ENCODE results near the gene LIMD2. TPM values are rescaled to one million over a fixed set of nuclear protein-coding genes. Genes with fewer than 3 reads are reported as not detected.

Gene LIMD2
- polyA plus RNA-seq, 4 donors = 2.0 to 14.7 (median 12.5) TPM

DNA sequence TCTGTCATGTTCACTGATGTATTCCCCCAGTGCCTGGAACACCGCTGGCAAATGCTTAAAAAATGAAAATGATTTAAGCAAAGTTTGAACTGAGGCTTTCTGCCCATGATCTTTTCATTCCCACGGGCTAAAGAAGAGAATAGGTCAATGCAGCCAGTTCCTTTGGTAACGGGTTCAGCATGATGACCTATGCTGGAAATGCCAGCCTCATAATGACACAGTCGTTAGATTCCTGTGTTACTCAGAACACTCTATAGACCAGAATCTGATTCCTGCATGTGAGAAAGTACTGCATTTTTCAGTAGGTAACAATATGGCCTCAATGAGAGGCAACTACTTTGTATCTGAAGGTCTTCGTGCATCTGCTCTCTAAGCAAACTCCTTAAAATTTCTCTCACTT, 19.1 kb upstream of the LIMD2 start:
- Histone ChIP-seq H3K36me3 (ENCODE audit: control insufficient read depth in 3 of 3, insufficient read depth in 2 of 3, low read depth in 1 of 3, low read length in 3 of 3) (peaks cover 0 to 6% (median 0%) of the 10 kb centered on the region in 3 donors), H3K9me3 (ENCODE audit: control insufficient read depth in 2 of 2, insufficient read depth in 1 of 2, low read depth in 1 of 2, low read length in 1 of 2) (no peaks in the 10 kb centered on the region), H3K4me3 (ENCODE audit: low read depth in 1 of 3, low read length in 3 of 3) (no peak overlapping the region), H3K27ac (ENCODE audit: low read depth in 1 of 3, low read length in 2 of 3) (no peak overlapping the region), H3K27me3 (ENCODE audit: control insufficient read depth in 3 of 3, insufficient read depth in 3 of 3, low read length in 3 of 3) (no peaks in the 10 kb centered on the region), H3K4me1 (ENCODE audit: control insufficient read depth in 3 of 3, insufficient read depth in 2 of 3, low read depth in 1 of 3, low read length in 2 of 3) (no peaks in the 10 kb centered on the region)
- FAIRE-seq (no peak), DNase-seq (no peak)
- 82 to 85% (median 83%) methylated on average over 5 of the region's 5 CpGs for WGBS, 3 donors

- H3K4me1 ChIP-seq (ENCODE audit: control insufficient read depth in 3 of 3, insufficient read depth in 2 of 3, low read depth in 1 of 3, low read length in 2 of 3) = no peaks in the 10 kb centered on the region
- WGBS, 3 donors = 90 to 93% (median 90%) methylated on average over 3 of the region's 3 CpGs
- DNase-seq (no peak), FAIRE-seq (no peak)
- H3K36me3 ChIP-seq (ENCODE audit: control insufficient read depth in 3 of 3, insufficient read depth in 2 of 3, low read depth in 1 of 3, low read length in 3 of 3) = peaks cover 0 to 26% (median 2%) of the 10 kb centered on the region in 3 donors
- no peaks in the 10 kb centered on the region for H3K27me3 ChIP-seq (ENCODE audit: control insufficient read depth in 3 of 3, insufficient read depth in 3 of 3, low read length in 3 of 3)
- no peaks in the 10 kb centered on the region for H3K9me3 ChIP-seq (ENCODE audit: control insufficient read depth in 2 of 2, insufficient read depth in 1 of 2, low read depth in 1 of 2, low read length in 1 of 2)
- no peak overlapping the region for H3K27ac ChIP-seq (ENCODE audit: low read depth in 1 of 3, low read length in 2 of 3)
- H3K4me3 ChIP-seq (ENCODE audit: low read depth in 1 of 3, low read length in 3 of 3) = no peak overlapping the region
These were observed 16.5 kb upstream of the LIMD2 start for GRCh38 chr17:63716426-63716825.

GRCh38 chr17:63714550-63715277, 14.8 kb upstream of the LIMD2 start:
- Histone ChIP-seq H3K27ac (ENCODE audit: low read depth in 1 of 3, low read length in 2 of 3) (no peak overlapping the region), H3K4me3 (ENCODE audit: low read depth in 1 of 3, low read length in 3 of 3) (no peak overlapping the region), H3K27me3 (ENCODE audit: control insufficient read depth in 3 of 3, insufficient read depth in 3 of 3, low read length in 3 of 3) (no peaks in the 10 kb centered on the region), H3K36me3 (ENCODE audit: control insufficient read depth in 3 of 3, insufficient read depth in 2 of 3, low read depth in 1 of 3, low read length in 3 of 3) (peaks cover 0 to 39% (median 2%) of the 10 kb centered on the region in 3 donors), H3K4me1 (ENCODE audit: control insufficient read depth in 3 of 3, insufficient read depth in 2 of 3, low read depth in 1 of 3, low read length in 2 of 3) (no peaks in the 10 kb centered on the region), H3K9me3 (ENCODE audit: control insufficient read depth in 2 of 2, insufficient read depth in 1 of 2, low read depth in 1 of 2, low read length in 1 of 2) (no peaks in the 10 kb centered on the region)
- FAIRE-seq (no peak), DNase-seq (no peak)
- WGBS, 3 donors = 86 to 93% (median 87%) methylated on average over 10 of the region's 10 CpGs

- no peaks in the 10 kb centered on the region for H3K9me3 ChIP-seq (ENCODE audit: control insufficient read depth in 2 of 2, insufficient read depth in 1 of 2, low read depth in 1 of 2, low read length in 1 of 2)
- H3K27me3 ChIP-seq (ENCODE audit: control insufficient read depth in 3 of 3, insufficient read depth in 3 of 3, low read length in 3 of 3) = no peaks in the 10 kb centered on the region
- H3K36me3 ChIP-seq (ENCODE audit: control insufficient read depth in 3 of 3, insufficient read depth in 2 of 3, low read depth in 1 of 3, low read length in 3 of 3) = peaks cover 3 to 78% (median 4%) of the 10 kb centered on the region in 3 donors
- WGBS, 3 donors = 92 to 94% (median 93%) methylated on average over 6 of the region's 6 CpGs
- H3K27ac ChIP-seq (ENCODE audit: low read depth in 1 of 3, low read length in 2 of 3) = no peak overlapping the region
- DNase-seq (no peak), FAIRE-seq (no peak)
- no peaks in the 10 kb centered on the region for H3K4me1 ChIP-seq (ENCODE audit: control insufficient read depth in 3 of 3, insufficient read depth in 2 of 3, low read depth in 1 of 3, low read length in 2 of 3)
- H3K4me3 ChIP-seq (ENCODE audit: low read depth in 1 of 3, low read length in 3 of 3) = no peak overlapping the region
These were observed 9.2 kb upstream of the LIMD2 start for GRCh38 chr17:63709110-63709509.

GRCh38 chr17:63707151-63707550, 7.2 kb upstream of the LIMD2 start:
- DNase-seq (no peak), FAIRE-seq (no peak)
- no peaks in the 10 kb centered on the region for H3K27me3 ChIP-seq (ENCODE audit: control insufficient read depth in 3 of 3, insufficient read depth in 3 of 3, low read length in 3 of 3)
- H3K36me3 ChIP-seq (ENCODE audit: control insufficient read depth in 3 of 3, insufficient read depth in 2 of 3, low read depth in 1 of 3, low read length in 3 of 3) = peaks cover 3 to 82% (median 3%) of the 10 kb centered on the region in 3 donors
- 79 to 93% (median 88%) methylated on average over 11 of the region's 11 CpGs for WGBS, 3 donors
- no peak overlapping the region for H3K4me3 ChIP-seq (ENCODE audit: low read depth in 1 of 3, low read length in 3 of 3)
- no peaks in the 10 kb centered on the region for H3K9me3 ChIP-seq (ENCODE audit: control insufficient read depth in 2 of 2, insufficient read depth in 1 of 2, low read depth in 1 of 2, low read length in 1 of 2)
- no peaks in the 10 kb centered on the region for H3K4me1 ChIP-seq (ENCODE audit: control insufficient read depth in 3 of 3, insufficient read depth in 2 of 3, low read depth in 1 of 3, low read length in 2 of 3)
- H3K27ac ChIP-seq (ENCODE audit: low read depth in 1 of 3, low read length in 2 of 3) = no peak overlapping the region

DNA sequence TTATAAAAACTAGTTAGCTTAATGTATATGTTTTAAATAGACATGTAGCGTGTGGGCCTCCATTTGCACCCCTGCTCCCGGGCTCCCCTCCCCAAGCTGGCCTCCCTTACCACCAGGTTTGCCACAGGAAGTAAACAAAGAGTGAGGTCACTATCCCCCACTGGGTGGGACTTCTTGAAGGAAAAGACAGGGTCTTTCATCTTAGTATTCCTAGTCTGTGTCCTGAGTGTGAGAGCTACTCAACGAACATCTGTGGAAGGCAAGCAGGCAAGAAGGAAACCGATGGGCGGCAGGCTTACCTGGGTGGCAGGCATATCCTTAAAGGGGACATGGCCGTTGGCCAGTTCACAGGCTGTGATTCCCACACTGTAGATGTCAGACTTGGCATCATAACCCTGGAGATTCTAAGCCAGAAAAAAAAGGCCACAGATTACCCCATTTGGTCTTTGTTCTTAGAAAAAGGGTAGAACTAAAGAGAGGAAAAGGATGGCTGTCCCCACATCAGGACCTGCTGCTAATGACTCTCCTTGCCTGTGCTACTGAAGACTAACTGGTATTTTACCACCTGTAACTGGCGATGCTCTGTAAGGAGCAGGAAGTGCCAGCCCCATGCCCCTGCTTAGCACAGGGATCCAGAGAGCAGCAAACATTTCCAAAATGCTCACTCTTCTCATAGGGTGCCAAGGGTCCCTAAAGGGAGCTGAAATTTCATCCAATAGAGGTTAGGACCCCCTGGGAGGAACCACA, 6.6 kb upstream of the LIMD2 start:
- H3K36me3 ChIP-seq (ENCODE audit: control insufficient read depth in 3 of 3, insufficient read depth in 2 of 3, low read depth in 1 of 3, low read length in 3 of 3) = peaks cover 2 to 75% (median 4%) of the 10 kb centered on the region in 3 donors
- no peaks in the 10 kb centered on the region for H3K27me3 ChIP-seq (ENCODE audit: control insufficient read depth in 3 of 3, insufficient read depth in 3 of 3, low read length in 3 of 3)
- no peak overlapping the region for H3K4me3 ChIP-seq (ENCODE audit: low read depth in 1 of 3, low read length in 3 of 3)
- peak overlapping the region in 1 of 3 donors; percentile 23 for H3K27ac ChIP-seq (ENCODE audit: low read depth in 1 of 3, low read length in 2 of 3)
- FAIRE-seq = no peak
- WGBS, 3 donors = 73 to 89% (median 76%) methylated on average over 7 of the region's 7 CpGs
- H3K9me3 ChIP-seq (ENCODE audit: control insufficient read depth in 2 of 2, insufficient read depth in 1 of 2, low read depth in 1 of 2, low read length in 1 of 2) = no peaks in the 10 kb centered on the region
- no peaks in the 10 kb centered on the region for H3K4me1 ChIP-seq (ENCODE audit: control insufficient read depth in 3 of 3, insufficient read depth in 2 of 3, low read depth in 1 of 3, low read length in 2 of 3)
- no peak for DNase-seq

GRCh38 chr17:63705657-63706056, 5.7 kb upstream of the LIMD2 start:
- WGBS, 3 donors = 48 to 69% (median 66%) methylated on average over 3 of the region's 3 CpGs

GRCh38 chr17:63704836-63705235, 4.9 kb upstream of the LIMD2 start:
- Histone ChIP-seq H3K9me3 (ENCODE audit: control insufficient read depth in 2 of 2, insufficient read depth in 1 of 2, low read depth in 1 of 2, low read length in 1 of 2) (no peaks in the 10 kb centered on the region), H3K36me3 (ENCODE audit: control insufficient read depth in 3 of 3, insufficient read depth in 2 of 3, low read depth in 1 of 3, low read length in 3 of 3) (peaks cover 2 to 64% (median 4%) of the 10 kb centered on the region in 3 donors), H3K27ac (ENCODE audit: low read depth in 1 of 3, low read length in 2 of 3) (no peak overlapping the region), H3K4me1 (ENCODE audit: control insufficient read depth in 3 of 3, insufficient read depth in 2 of 3, low read depth in 1 of 3, low read length in 2 of 3) (peaks cover 0 to 8% (median 0%) of the 10 kb centered on the region in 3 donors), H3K4me3 (ENCODE audit: low read depth in 1 of 3, low read length in 3 of 3) (no peak overlapping the region), H3K27me3 (ENCODE audit: control insufficient read depth in 3 of 3, insufficient read depth in 3 of 3, low read length in 3 of 3) (peaks cover 0 to 9% (median 0%) of the 10 kb centered on the region in 3 donors)
- no peak for FAIRE-seq
- no peak for DNase-seq
- 87 to 92% (median 90%) methylated on average over 9 of the region's 9 CpGs for WGBS, 3 donors

More at GRCh38 chr17:63705657-63706056, 5.7 kb upstream of the LIMD2 start:
- Histone ChIP-seq H3K27me3 (ENCODE audit: control insufficient read depth in 3 of 3, insufficient read depth in 3 of 3, low read length in 3 of 3) (peaks cover 0 to 8% (median 0%) of the 10 kb centered on the region in 3 donors), H3K27ac (ENCODE audit: low read depth in 1 of 3, low read length in 2 of 3) (peak overlapping the region in 2 of 3 donors; percentile 5 to 28), H3K36me3 (ENCODE audit: control insufficient read depth in 3 of 3, insufficient read depth in 2 of 3, low read depth in 1 of 3, low read length in 3 of 3) (peaks cover 2 to 70% (median 4%) of the 10 kb centered on the region in 3 donors), H3K4me1 (ENCODE audit: control insufficient read depth in 3 of 3, insufficient read depth in 2 of 3, low read depth in 1 of 3, low read length in 2 of 3) (peaks cover 0 to 8% (median 0%) of the 10 kb centered on the region in 3 donors), H3K9me3 (ENCODE audit: control insufficient read depth in 2 of 2, insufficient read depth in 1 of 2, low read depth in 1 of 2, low read length in 1 of 2) (no peaks in the 10 kb centered on the region), H3K4me3 (ENCODE audit: low read depth in 1 of 3, low read length in 3 of 3) (no peak overlapping the region)
- FAIRE-seq = no peak
- DNase-seq = no peak

All from small intestine (tissue), 7 donors.